Measurements from ENCODE around the gene DCAF4.

The DCAF4 gene

DNA sequence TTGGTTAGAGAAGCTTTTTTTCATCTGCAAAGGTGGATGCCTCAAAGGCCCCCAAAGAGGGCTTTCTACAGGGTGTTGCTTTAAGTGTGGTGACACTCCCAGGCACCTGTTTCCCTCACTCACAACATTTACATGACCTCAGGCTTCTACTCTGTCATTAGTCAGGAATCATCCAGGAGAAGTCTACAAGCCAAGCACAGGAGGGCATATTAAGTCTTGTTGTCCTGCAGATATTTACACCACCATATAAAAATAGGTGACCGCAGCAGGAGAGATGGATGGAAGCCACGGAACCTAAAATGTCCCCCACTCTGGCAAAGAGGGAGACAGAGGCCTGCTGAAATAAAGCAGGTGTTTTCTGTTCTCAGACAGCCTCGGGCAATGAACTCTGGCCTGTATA lies 24.9 kb upstream of the DCAF4 start:
- CTCF ChIA-PET: interaction anchor here (6.0 kb wide), 1 partner anchor 387 kb away, joined by 84 read pairs; no protein-coding TSS in a partner anchor
- POLR2A ChIA-PET: no interaction called here
- no peak for DNase-seq (ENCODE audit: extremely low spot score)
- TF ChIP-seq, protein P1, sequence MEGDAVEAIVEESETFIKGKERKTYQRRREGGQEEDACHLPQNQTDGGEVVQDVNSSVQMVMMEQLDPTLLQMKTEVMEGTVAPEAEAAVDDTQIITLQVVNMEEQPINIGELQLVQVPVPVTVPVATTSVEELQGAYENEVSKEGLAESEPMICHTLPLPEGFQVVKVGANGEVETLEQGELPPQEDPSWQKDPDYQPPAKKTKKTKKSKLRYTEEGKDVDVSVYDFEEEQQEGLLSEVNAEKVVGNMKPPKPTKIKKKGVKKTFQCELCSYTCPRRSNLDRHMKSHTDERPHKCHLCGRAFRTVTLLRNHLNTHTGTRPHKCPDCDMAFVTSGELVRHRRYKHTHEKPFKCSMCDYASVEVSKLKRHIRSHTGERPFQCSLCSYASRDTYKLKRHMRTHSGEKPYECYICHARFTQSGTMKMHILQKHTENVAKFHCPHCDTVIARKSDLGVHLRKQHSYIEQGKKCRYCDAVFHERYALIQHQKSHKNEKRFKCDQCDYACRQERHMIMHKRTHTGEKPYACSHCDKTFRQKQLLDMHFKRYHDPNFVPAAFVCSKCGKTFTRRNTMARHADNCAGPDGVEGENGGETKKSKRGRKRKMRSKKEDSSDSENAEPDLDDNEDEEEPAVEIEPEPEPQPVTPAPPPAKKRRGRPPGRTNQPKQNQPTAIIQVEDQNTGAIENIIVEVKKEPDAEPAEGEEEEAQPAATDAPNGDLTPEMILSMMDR (IDR thresholded peaks at IDR 0.05; ENCODE audit: control extremely low read depth, extremely low read depth, low read depth, missing control alignments): no peak

DNA sequence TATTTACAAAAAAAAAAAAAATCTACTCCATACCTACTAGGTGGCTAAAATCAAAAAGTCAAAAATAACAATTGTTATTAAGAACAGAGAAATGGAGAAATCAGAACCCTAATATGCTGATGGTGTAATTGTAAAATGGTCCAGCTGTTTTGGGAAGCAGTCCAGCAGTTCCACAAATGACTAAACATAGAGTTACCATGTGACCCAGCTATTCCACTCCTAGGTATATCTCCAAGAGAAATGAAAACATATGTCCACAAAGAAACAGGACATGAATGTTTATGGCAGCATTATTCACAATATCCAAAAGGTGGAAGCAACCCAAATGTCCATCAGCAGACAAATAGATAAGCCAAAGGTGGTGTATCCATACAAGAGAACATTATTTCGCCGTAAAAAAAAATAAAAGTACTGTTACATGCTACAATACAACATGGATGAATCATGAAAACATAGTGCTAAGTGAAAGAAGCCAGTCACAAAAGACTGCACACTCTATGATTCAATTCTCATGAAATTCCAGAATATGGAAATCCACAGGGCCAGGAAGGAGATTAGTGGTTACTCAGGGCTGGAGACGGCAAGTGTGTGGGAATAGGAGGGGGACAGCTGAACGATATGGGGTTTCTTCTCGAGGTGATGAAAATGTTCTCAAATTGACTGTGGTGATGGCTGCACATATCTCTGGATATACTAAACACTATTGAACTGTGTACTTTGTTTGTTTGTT lies 23.3 kb upstream of the DCAF4 start:
- POLR2A ChIA-PET: no interaction called here
- TF ChIP-seq, protein P1 (IDR thresholded peaks at IDR 0.05; ENCODE audit: control extremely low read depth, extremely low read depth, low read depth, missing control alignments): no peak
- DNase-seq (ENCODE audit: extremely low spot score): no peak
- CTCF ChIA-PET: interaction anchor here (1.1 to 5.0 kb wide), 15 partner anchors 10 to 799 kb away, joined by 3 to 295 read pairs (median 6); partner anchors contain the start of gene DPF3

DNA sequence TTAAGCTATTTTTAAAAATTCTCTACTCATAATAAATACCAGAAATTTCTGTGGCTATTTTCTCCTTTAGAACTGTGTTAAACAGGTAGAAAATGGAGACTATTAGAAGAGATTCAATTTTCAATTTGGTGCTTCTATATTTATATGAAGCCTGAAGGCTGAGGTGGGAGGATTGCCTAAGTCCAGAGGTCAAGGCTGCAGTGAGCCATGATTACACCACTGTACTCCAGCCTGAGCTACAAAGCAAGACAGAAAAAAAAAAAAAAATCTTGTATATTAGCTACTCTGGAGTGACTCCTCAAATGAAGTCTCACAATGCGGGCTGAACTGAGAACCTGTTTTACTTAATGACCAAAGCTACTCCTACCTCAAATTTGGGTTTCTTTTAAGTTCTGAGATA lies 22.5 kb upstream of the DCAF4 start:
- ChIA-PET CTCF (interaction anchor here (0.7 to 5.0 kb wide), 29 partner anchors 9 to 800 kb away, joined by 3 to 295 read pairs (median 5); partner anchors contain the start of gene DPF3), POLR2A (interaction anchor here (1.0 kb wide), 1 partner anchor 389 kb away, joined by 3 read pairs; no protein-coding TSS in a partner anchor)
- DNase-seq (ENCODE audit: extremely low spot score): no peak
- TF ChIP-seq, protein P1 (IDR thresholded peaks at IDR 0.05; ENCODE audit: control extremely low read depth, extremely low read depth, low read depth, missing control alignments): no peak

DNA sequence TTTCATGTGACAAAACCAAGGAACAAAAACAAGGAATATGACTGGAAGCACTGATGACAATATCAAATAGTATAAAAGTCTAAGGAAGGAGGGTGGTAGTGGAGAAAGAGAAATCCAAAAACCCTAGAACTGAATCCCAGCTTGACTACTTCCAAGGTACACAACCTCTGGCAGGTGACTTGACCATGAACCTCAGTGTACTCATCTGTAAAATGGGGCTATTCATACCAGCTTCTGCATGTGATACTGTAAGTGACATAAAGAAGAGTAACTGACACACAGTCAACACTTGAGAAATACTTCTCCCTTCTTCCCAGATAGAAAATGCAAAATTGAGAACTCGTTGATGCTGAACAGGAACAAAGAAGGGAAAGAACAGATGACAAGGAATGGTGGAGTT lies 22.0 kb upstream of the DCAF4 start:
- TF ChIP-seq, protein P1 (IDR thresholded peaks at IDR 0.05; ENCODE audit: control extremely low read depth, extremely low read depth, low read depth, missing control alignments): no peak
- no peak for DNase-seq (ENCODE audit: extremely low spot score)
- POLR2A ChIA-PET: interaction anchor here (1.0 kb wide), 1 partner anchor 390 kb away, joined by 3 read pairs; no protein-coding TSS in a partner anchor
- CTCF ChIA-PET: interaction anchor here (0.7 to 5.0 kb wide), 34 partner anchors 9 to 800 kb away, joined by 3 to 295 read pairs (median 5); partner anchors contain the start of gene DPF3

DNA sequence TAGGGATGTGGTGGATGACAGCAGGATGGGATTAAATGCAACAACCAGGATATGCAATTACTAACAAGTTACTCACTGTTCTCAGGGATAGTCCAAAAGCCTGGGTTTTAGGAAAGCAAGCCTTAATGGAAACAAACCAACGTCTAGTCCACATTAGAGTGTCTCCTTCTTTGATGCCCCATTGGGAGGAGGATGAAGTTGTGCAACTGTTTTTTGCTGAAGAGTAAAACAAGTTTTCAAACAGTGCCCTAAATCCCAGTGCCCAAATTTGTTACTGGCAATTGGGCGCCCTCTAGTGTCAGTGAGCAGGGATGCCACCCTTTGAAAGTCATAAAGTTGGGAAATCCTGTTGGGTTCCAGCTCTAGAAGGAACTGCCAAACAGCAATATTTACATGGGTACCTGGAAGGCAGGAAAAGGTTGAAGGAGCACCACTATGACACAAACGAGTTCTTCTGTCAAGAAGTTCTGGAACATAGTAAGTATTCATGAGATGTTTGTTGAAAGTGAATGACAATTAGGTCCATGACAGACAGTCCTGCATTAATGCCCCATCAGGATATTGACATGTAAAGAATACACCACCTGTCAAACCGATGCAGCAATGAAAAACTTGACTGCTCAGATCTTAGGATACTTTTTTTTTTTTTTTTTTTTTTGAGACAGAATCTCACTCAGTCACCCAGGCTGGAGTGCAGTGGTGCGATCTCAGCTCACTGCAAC lies 21.3 kb upstream of the DCAF4 start:
- POLR2A ChIA-PET: interaction anchor here (0.6 kb wide), 1 partner anchor 517 kb away, joined by 5 read pairs; no protein-coding TSS in a partner anchor
- CTCF ChIA-PET: interaction anchor here (0.6 to 5.0 kb wide), 42 partner anchors 8 to 801 kb away, joined by 3 to 295 read pairs (median 4); partner anchors contain the start of genes DCAF4 and DPF3
- peak; percentile 59 for DNase-seq (ENCODE audit: extremely low spot score)
- TF ChIP-seq, protein P1 (IDR thresholded peaks at IDR 0.05; ENCODE audit: control extremely low read depth, extremely low read depth, low read depth, missing control alignments): peak; percentile 89

DNA sequence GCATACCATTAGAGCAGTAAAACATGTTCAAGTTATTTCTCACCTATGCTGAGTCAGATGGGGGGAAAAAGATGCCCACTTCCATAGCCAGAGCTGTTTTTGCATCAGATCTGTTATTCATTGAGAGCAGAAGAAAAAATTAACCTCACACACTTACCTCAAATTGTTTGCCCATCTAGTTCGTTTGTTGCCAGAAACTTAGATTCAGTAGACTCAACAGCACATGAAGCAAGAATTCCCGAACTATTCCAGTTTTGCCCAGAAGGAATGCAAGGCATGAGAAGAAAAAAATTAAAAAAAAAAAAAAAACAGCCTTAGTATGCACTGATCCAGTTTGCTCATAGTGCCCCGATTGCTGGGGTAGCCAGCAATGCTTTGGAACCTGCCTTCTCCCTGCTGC lies 19.9 kb upstream of the DCAF4 start:
- ChIA-PET CTCF (interaction anchor here (0.6 to 5.0 kb wide), 11 partner anchors 10 to 464 kb away, joined by 3 to 295 read pairs (median 5); partner anchors contain the start of gene DPF3), POLR2A (no interaction called here)

More for the DNA sequence above, 19.9 kb upstream of the DCAF4 start:
- DNase-seq (ENCODE audit: extremely low spot score): no peak
- TF ChIP-seq, protein P1 (IDR thresholded peaks at IDR 0.05; ENCODE audit: control extremely low read depth, extremely low read depth, low read depth, missing control alignments): no peak
